Ecto neural progenitor cell (in vitro differentiated cells): ENCODE results near the gene ZMYM5.
"Not testable (repeated sequence)": the region's sequence is repeated elsewhere in the genome, so short reads cannot be mapped to it uniquely, and the experiment has no call there.

Experiments
- DNase-seq: peaks from one replicate; pipeline ENCODE4 v3.0.0-alpha.2; 2018; ENCODE audit warnings: low spot score

The ZMYM5 gene

DNA sequence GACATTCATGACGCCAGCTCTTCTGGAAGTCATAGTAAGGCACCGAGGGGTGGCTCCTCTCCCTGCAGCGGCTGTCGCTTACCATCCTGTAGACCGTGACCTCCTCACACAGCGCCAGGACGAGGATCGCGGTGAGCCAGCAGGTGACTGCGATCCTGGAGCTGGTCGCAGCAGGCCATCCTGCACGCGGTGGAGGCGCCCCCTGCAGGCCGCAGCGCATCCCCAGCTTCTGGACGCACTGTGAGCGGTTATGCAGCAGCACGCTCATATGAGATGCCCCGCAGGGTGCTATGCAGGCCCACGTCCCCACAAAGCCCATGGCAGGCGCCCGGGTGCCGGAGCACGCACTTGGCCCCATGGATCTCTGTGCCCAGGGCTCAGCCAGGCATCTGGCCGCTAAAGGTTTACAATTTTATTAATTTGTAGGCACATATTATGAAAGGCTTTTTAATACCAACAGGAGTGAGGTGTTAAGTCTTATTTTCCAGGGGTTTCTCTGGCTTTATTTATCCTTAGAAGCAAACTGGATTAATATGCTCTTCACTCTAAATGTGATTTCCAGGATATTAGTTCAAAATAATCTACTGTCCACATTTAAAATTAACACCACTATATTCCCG lies 45.1 kb downstream of the ZMYM5 start:
- DNase-seq = peak; percentile 87

- no peak for DNase-seq
Observed at GRCh38 chr13:19817510-19818158, 45.8 kb downstream of the ZMYM5 start.

GRCh38 chr13:19817106-19817505 lies 46.3 kb downstream of the ZMYM5 start:
- DNase-seq = no peak

- DNase-seq = not testable (repeated sequence)
Observed at GRCh38 chr13:19815842-19816241, 47.6 kb downstream of the ZMYM5 start.

GRCh38 chr13:19810996-19811881 lies 52.2 kb downstream of the ZMYM5 start:
- no peak for DNase-seq

DNA sequence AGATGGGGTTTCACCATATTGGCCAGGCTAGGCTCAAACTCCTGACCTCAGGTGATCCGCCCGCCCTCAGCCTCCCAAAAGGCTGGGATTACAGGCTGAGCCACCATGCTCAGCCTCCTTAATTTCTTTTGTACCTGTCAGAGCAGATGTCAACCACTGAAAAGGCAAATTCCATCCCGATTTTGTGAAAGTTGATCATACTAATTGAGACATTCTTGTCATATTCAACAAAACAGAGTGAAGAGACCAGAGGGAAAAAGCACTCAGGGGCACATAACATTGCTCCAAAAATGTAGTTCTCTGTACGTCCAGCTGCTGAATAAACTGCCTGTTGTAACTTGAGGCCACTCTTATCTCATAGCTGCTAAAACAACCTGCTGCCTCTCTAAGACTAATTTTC lies 53.3 kb downstream of the ZMYM5 start:
- no peak for DNase-seq

GRCh38 chr13:19805765-19806164 lies 57.7 kb downstream of the ZMYM5 start:
- DNase-seq = no peak

DNA sequence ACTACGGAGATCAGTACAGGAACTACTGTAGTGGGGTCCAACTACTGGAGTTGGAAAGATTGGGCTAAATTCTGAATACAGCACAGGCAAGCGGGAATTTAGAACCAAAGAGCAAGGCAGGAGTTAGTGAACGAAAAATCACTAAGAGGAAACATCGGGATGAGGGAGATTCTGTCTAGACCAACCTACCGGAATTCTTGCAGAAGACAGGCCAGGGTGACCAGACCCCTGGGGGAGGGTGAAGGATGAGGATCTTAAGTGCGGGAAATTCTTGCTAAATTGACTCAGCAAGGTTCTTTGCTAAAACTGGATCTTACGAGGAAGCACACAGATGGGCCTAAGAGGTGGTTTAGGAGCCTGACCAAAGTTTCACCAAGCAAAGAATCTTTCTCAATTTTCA lies 67.5 kb downstream of the ZMYM5 start:
- DNase-seq = no peak

DNA sequence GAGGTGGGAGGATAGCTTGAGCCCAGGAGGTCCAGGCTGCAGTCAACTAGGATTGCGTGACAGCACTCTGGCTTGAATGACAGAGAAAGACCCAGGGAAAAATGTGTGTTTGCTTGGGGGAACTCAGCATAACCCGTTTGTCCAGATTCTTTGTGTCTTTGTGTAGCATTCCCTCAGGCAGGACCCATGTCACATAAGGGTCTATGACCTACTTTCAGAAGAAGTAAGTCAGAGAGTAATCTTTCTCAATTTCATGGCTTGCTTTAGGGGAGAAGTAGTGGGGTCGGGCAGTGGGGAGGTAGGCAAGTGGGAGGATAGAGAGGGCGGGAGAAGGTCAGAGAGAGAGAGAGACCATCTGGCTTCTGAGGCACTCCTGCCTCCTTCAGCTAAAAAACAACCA lies 68.8 kb downstream of the ZMYM5 start:
- no peak for DNase-seq

DNA sequence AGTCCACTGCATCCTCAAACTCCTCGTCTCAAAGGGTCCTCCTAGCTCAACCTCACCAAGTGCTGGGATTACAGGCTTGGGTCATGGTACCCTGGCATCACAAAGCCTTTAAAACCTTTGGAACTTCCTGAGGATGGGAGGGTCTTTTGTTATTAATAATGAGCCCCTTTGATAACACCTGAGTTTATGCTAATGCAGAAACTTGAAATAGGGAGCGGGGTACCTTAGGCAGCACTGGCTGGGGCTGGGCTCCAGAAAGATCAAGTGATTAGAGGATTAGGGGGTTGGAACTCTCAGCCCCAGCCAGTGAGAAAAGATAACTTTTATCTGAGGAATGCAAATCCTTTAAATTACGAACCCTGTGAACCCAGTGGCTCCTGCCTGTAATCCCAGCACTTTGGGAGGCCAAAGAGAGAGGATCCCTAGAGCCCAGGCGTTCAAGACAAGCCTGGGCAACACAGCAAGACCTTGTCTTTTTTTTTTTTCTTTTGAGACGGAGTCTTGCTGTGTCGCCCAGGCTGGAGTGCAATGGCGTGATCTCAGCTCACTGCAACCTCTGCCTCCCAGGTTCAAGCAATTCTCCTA lies 71.4 kb downstream of the ZMYM5 start:
- DNase-seq = no peak

DNA sequence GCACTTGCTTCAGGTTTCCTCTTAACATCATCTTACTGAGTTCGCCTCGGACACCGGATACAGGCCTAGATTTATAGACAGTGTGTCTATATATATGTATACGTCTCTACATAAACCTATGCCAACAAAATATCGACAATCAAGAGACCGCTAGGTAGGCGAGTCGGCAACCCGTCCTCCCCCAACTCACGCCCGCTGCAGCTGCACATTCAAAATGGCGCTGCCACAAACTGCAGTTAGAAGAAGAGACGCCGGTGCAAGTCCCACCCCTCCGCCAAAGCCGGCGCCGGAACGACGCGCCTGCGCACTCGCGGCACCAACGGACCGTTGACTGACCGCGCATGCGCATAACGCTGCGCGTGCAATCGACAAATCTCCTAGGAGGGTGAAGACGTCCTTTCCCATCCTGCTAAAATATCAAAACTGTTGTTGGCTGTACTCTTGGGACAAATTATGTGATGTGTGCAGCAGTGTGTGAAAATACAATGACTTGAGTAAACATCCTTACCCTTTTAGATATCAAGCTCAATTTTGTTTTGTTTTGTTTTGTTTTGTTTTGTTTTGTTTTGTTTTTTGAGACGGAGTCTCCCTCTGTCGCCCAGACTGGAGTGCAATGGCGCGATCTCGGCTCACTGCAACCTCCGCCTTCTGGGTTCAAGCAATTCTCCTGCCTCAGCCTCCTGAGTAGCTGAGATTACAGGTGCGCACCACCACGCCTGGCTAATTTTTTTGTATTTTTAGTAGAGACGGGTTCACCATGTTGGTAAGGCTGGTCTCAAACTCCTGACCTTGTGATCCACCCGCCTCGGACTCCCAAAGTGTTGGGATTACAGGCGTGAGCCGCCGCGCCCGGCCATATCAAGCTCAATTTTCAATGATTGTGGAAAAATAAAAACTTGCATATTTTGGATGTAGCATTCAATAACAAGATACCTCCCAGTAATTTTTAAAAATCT lies 80.4 kb downstream of the ZMYM5 start, which contains the start of gene PSPC1:
Gene PSPC1 (minus strand): TSS at position 219 of the 956 bp plus-strand sequence. CDS start 188 bp downstream, at position 31.
- peak; percentile 96 for DNase-seq

DNA sequence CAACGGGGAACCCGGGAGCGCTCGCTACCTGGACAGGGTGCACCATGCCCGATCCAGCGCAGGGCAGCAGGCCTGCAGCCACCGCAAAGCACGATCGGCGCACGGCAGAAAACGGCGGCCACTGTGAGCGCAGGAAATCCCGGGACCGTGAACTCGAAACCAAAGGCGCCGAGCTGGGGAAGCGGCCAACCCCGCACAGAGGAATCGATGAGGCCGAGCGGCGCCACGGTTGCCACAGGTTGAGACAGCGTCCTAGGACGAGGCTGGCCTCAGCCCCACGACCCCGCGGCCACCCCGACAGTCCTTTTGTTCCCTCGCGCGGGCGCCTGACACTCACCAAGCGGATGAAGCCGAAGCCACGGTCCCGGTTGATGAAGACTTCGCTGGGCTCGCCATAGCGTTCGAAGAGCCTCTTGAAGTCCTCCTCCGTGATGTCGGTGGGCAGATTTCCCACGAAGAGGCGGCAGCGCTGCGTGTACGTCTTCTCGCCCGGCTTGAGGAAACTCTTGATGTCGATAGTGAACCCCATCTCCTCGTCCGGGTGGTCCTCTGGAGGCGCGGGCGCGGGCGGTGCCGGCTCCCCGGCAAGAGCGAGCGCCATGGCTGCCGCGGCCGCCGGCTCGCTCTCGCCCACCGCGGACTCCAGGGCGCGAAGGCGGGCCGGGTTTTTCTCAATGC lies 81.3 kb downstream of the ZMYM5 start:
- peak; percentile 61 for DNase-seq

- no peak for DNase-seq
Observed at GRCh38 chr13:19781526-19781925, 81.9 kb downstream of the ZMYM5 start.

DNA sequence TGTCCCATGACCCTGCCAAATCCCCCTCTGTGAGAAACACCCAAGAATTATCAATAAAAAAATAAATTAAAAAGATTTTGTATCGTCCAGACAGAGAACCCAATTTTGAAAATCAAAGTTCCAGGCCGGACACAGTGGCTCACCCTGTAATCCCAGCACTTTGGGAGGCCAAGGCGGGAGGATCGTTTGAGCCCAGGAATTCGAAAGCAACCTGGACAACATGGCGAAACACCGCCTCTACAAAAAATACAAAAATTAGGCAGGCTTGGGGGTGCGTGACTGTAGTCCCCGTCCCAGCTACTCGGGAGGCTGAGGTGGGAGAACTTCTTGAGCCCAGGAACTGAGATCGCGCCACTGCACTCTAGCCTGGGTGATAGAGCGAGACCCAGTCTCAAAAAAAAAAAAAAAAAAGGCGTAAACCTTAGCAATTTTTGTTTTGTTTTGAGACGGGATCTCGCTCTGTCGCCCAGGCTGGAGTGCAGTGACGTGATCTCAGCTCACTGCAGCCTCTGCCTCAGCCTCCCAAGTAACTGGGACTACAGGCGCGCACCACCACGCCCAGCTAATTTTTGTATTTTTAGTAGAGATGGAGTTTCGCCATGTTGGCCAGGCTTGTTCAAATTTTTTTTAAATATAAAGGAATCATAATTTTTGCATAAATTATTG lies 82.6 kb downstream of the ZMYM5 start:
- not testable (repeated sequence) for DNase-seq
